Skeletal muscle satellite cell (primary cell): Measurements from ENCODE around the gene LAPTM5.
"Not testable (repeated sequence)": the region's sequence is repeated elsewhere in the genome, so short reads cannot be mapped to it uniquely, and the experiment has no call there.

Source experiments
- H3K27me3 ChIP-seq: 2 replicates; pipeline ENCODE4 v1.7.0; 2013; ENCODE audit warnings: low read length; ENCODE audit not compliant: control insufficient read depth, insufficient read depth
- H3K36me3 ChIP-seq: 2 replicates; pipeline ENCODE4 v1.7.0; 2013; ENCODE audit warnings: mild to moderate bottlenecking, control low read depth, low read length; ENCODE audit not compliant: insufficient read depth
- H3K4me1 ChIP-seq: 2 replicates; pipeline ENCODE4 v1.7.0; 2013; ENCODE audit warnings: low read length; ENCODE audit not compliant: control insufficient read depth, insufficient read depth
- H3K4me2 ChIP-seq: 2 replicates; pipeline ENCODE4 v1.7.0; 2013; ENCODE audit warnings: mild to moderate bottlenecking, low read length
- H3K4me3 ChIP-seq: 2 replicates; pipeline ENCODE4 v1.7.0; 2013; ENCODE audit warnings: low read length
- H3K9ac ChIP-seq: 2 replicates; pipeline ENCODE4 v1.7.0; 2013; ENCODE audit warnings: mild to moderate bottlenecking, low read depth, low read length, moderate library complexity
- H3K9me3 ChIP-seq: replicated peaks from 2 replicates; pipeline ENCODE4 v1.7.0; 2013; ENCODE audit warnings: mild to moderate bottlenecking, control low read depth, low read length

Gene LAPTM5

DNA sequence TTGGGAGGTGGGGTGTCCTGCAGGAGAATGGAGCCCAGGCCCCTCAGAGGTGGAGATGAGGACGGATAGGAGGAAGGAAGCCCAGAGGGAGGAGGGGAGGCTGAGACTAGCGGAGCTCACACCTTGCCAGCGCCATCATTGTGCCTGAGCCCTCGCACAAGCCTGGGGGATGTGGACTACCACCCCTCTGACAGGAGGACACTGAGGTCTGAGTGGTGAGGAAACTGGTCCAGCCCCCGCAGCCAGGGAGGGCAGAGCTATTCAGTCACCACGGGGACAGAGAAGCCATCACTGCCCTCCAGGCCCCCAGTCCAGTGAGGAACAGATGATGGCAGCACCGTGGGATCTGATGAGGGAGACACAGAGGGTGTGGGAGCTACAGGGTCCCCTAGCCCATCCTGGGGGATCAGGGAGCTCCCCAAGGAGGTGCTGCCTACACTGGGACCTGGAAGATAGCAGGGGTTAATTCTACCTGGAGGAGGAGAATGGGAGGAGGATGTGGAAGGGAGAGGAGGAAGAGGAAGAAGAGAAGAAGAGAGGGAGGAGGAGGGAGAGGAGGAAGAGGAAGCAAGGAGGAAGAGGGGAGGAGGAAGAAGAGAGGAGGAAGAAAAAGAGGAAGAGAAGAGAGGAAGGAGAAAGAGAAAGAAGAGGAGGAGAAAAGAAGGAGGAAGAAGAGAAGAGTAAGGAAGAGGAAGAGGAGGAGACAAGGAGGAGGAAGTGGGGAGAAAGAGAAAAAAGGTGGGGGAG, 65.2 kb downstream of the LAPTM5 start:
- Histone ChIP-seq H3K4me2 (no peak overlapping the region), H3K4me3 (no peak overlapping the region), H3K36me3 (no peaks in the 10 kb centered on the region), H3K27me3 (peaks cover 39% of the 10 kb centered on the region), H3K9ac (no peak overlapping the region), H3K4me1 (no peaks in the 10 kb centered on the region), H3K9me3 (no peaks in the 10 kb centered on the region)

DNA sequence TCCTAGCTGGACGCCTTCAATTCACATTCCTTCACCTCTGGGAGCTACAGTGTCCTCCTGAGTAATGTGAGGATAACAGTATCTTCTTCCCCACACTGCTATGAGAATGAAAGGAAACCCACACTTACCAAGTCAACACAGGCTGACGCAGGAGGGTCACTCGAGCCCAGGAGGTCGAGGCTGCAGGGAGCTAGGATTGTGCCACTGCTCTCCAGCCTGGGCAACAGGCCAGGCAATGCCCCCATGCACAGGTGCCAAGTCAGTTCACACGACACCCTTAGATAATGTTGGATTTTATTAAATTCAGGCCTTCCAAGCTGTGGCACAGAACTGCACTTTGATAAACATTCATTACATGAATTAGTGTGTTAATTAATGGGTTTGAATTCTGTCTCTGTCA, 66.1 kb downstream of the LAPTM5 start:
- Histone ChIP-seq H3K9ac (no peak overlapping the region), H3K4me2 (no peak overlapping the region), H3K9me3 (no peaks in the 10 kb centered on the region), H3K27me3 (peaks cover 38% of the 10 kb centered on the region), H3K4me1 (no peaks in the 10 kb centered on the region), H3K36me3 (no peaks in the 10 kb centered on the region), H3K4me3 (no peak overlapping the region)

DNA sequence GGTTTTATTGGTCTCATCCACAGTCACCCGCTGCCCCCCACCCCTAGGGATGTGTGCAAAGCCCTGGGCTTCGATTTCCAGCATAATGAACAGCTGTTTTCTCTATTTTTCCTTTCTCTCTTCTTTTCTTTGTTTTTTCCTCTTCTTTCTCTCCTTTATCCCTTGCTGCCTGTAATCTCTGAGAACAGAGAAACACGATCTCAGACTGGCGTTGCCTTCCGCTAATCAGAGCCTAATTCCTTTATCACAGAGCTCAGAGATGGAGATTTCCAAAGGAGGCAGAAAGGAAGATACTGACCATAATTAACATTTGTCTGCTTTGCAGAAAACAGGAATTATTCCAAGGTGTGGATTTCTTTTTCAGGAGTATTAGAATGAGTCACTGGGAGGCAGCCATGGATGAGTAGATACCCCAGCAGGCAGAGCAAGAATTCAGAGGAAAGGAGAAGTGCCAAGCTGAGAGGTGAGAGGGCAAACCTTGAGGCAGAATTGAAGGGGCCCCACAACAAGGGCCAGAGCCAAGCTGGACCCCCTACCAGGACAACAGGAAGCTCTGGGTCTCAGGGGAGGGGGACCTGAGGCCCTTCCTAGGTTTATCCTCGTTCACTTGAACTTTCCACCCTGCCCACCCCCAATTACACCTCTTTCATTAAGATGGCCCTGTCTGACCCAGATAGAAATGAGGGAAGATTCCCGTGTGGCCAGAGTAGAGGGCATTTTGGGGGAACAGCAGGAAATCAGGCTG, 67.5 kb downstream of the LAPTM5 start:
- Histone ChIP-seq H3K36me3 (no peaks in the 10 kb centered on the region), H3K4me1 (no peaks in the 10 kb centered on the region), H3K4me2 (no peak overlapping the region), H3K27me3 (peaks cover 49% of the 10 kb centered on the region), H3K9me3 (no peaks in the 10 kb centered on the region), H3K9ac (no peak overlapping the region), H3K4me3 (no peak overlapping the region)

DNA sequence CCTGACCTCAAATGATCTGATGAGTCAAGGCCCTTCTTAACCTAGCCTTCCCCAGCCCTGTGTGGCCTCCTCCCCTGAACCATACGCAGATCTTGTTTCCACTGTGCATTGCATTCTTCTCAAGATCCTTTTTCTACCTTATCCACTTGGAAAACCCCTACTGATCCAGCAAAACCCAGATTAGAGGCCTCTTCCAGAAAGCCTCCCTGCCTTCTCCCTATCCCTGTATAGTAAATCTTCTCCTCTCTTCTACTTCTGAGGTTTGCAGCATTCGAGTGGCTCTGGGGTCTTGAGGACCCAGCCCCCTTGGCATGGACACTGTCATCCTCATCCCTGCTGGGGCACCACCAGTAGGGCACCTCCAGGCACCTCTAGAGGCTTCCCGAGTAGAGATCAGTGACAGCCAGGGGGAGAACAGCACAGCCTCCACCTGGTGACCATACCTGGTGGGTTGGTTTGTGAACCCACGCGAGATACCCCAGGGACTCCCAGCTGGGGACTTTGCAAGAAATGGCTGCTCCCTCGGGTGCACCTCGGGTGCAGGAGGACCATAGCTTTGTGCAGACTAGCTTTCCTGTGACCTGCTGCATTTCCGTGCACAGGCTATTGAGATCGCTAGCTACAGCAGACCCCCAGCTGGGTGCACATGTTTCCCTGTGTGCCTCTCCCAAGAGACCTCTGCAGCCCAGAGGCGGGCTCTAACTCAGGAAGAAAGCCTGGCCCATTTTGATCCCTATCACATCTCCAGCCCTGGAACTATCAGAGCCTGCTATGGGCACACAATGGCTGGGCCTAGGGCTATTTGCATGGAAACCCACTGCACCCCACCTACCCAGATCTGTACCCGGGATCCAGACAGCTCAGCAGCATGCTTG, 68.4 kb downstream of the LAPTM5 start:
- no peaks in the 10 kb centered on the region for H3K36me3 ChIP-seq
- no peaks in the 10 kb centered on the region for H3K9me3 ChIP-seq
- H3K4me2 ChIP-seq, result no peak overlapping the region
- no peak overlapping the region for H3K9ac ChIP-seq
- peaks cover 59% of the 10 kb centered on the region for H3K27me3 ChIP-seq
- H3K4me3 ChIP-seq, result no peak overlapping the region
- H3K4me1 ChIP-seq, result no peaks in the 10 kb centered on the region

DNA sequence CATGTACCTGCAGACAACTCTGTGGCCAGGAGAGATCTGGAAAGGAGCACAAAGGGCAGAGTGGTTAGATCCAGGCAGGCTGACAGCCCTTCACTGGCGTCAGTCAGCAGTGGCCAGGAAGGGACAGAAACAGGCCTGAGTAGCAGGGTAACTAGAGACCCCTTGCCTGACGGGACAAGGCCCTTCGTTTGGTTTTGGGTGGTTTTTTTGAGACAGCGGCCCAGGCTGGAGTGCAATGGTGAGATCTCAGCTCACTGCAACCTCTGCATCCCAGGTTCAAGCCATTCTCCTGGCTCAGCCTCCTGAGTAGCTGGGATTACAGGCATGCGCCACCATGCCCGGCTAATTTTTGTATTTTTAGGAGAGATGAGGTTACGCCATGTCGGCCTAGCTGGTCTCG, 69.1 kb downstream of the LAPTM5 start:
- H3K9me3 ChIP-seq, H3K4me3 ChIP-seq, H3K4me2 ChIP-seq, H3K36me3 ChIP-seq, H3K9ac ChIP-seq, H3K4me1 ChIP-seq: not testable (repeated sequence)
- H3K27me3 ChIP-seq, result peaks cover 62% of the 10 kb centered on the region

DNA sequence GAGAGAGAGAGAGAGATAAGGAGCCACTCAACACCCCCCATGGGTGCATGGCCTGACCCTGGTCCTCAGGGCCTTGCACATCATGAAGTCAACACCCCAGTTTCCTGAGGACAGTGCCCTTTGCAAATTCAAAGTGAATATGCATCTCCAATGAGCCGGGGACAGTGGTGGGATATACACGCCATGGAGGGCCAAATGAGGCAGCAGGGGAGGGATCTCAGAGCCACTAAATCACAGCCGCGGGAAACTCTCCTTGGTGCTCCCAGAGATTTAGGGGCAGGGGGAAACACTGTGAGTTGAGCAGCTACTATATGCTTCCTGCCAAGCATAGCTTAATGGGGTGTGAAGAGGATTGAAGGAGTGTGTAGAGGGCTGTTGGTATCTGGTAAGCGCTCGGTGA, 69.7 kb downstream of the LAPTM5 start:
- H3K9me3 ChIP-seq, result no peaks in the 10 kb centered on the region
- no peak overlapping the region for H3K4me2 ChIP-seq
- H3K9ac ChIP-seq, result no peak overlapping the region
- no peak overlapping the region for H3K4me3 ChIP-seq
- H3K4me1 ChIP-seq, result no peaks in the 10 kb centered on the region
- H3K36me3 ChIP-seq, result no peaks in the 10 kb centered on the region
- peaks cover 62% of the 10 kb centered on the region for H3K27me3 ChIP-seq

DNA sequence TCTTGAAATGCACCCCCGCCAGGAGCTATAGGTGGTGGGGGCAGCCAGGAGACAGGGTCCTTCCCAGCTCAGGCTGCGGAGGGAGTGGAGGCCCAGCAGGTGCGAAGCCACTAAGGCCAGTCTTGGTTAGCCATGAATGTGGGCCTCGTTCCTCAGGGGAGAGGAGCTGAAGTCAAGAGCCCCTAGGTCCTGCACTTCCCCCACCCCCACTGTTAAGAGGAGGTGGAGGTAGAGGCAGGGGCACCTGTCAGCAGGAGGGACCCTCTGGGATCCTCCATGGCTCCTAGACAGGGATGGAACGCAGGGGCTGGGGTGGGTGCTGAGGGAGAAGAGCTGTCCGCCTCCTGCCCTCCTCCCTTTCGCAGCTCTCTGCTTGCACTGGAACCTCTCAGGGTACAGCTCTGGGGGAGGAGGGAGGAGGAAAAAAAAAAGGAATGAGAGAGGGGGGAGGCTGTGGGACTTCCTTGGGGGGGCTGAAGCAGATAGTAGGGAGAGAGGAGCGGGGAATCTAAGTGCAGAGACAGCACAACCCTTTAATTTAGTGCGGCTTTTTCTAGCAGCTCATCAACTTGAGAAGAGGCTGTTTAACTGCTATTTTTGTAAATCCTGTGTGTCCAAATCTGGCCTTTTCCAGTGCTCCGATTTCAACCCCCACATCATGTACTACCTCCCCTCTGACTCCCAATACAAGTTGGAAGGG, 71.2 kb downstream of the LAPTM5 start:
- no peak overlapping the region for H3K4me2 ChIP-seq
- no peaks in the 10 kb centered on the region for H3K36me3 ChIP-seq
- H3K4me1 ChIP-seq, result no peaks in the 10 kb centered on the region
- peaks cover 66% of the 10 kb centered on the region for H3K27me3 ChIP-seq
- H3K4me3 ChIP-seq, result no peak overlapping the region
- H3K9me3 ChIP-seq, result no peaks in the 10 kb centered on the region
- H3K9ac ChIP-seq, result no peak overlapping the region

DNA sequence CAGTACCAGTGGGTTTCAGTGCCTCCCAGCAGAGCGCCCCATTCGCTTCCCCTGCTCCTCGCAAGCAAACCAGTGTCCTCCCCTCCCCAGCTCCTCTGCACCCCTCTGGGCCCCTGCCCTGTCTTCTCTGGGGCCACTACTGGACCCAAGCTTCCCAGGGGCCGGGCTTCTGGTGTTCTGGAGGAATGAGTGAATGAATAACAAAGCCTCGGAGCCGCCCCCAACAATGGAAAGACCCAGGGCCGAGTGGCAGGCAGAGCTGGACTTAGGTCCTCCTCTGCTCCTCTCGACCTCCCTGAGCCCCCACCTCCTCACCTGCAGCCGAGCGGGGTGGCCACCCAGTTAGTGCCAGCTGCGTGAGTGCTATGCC, 71.8 kb downstream of the LAPTM5 start:
- no peaks in the 10 kb centered on the region for H3K9me3 ChIP-seq
- no peaks in the 10 kb centered on the region for H3K36me3 ChIP-seq
- H3K4me3 ChIP-seq, result no peak overlapping the region
- peaks cover 66% of the 10 kb centered on the region for H3K27me3 ChIP-seq
- H3K4me1 ChIP-seq, result no peaks in the 10 kb centered on the region
- H3K4me2 ChIP-seq, result no peak overlapping the region
- no peak overlapping the region for H3K9ac ChIP-seq

DNA sequence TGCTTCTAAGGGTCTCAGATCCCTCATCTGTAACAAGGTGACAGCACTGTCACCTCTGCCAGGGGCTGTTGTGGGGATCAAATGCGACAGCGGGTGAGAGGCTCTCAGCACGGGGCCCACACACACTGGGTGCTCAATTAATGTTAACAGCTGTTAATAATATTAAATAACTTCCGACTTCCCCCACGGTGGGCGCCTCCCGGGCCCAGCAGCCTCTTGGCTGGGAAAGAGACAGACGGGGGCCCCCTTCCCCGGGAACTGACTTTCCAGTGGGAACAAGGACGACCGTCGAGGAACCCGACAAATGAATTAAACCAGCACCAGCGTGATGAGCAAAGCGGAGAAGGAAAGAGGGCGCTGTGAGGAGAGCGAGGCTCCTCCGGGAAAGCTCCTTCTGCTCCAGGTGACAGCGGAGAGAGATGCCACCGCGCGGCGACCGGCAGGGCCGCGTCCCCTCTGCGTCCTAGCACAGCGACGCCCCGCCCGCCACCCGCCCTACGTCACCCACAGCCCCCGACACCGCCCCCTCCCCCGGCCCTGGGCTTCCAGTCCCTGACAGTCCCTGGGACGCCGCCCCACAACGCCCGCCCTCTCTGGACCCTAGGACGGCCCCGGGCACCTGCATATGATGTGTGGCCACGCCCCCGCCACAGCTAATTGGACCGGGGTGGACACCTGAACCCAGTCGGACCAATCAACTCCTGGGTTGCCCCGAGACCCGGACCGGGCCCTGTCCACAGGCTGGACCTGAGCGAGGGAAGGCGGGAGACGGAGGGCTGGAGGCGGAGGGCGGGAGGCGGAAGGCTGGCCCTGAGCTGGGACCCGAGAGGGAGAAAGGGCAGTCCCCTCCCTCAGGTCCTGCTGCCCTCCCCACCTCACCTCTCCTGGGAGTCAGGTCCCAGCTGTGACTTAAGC, 72.4 kb downstream of the LAPTM5 start:
- Histone ChIP-seq H3K36me3 (no peaks in the 10 kb centered on the region), H3K27me3 (peaks cover 66% of the 10 kb centered on the region), H3K9ac (no peak overlapping the region), H3K4me2 (no peak overlapping the region), H3K4me1 (no peaks in the 10 kb centered on the region), H3K9me3 (no peaks in the 10 kb centered on the region), H3K4me3 (no peak overlapping the region)

DNA sequence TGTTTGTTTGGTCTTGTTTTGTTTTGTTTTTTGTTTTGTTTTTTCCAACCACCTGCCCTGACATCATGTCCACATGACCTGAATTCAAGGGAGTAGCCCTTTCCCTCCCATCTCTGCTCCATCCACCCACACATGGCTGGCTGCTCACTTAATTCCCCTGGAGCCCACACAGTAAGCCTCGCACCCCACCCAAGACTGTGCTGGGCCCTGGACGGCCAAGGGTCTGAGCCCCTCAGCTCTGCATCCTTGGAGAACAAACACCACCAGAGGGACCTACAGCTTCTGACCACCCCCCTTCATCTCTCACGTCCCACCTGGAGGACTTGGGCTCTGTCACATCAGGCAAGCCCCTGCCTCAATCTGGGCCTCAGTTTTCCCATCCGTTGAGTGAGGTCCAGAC, 73.3 kb downstream of the LAPTM5 start:
- H3K9me3 ChIP-seq, result no peaks in the 10 kb centered on the region
- no peak overlapping the region for H3K4me2 ChIP-seq
- no peak overlapping the region for H3K9ac ChIP-seq
- H3K4me3 ChIP-seq, result no peak overlapping the region
- H3K27me3 ChIP-seq, result peaks cover 61% of the 10 kb centered on the region
- H3K4me1 ChIP-seq, result no peaks in the 10 kb centered on the region
- no peaks in the 10 kb centered on the region for H3K36me3 ChIP-seq
